ENCODE data around the gene FNDC3B. TPM values are rescaled to one million over a fixed set of nuclear protein-coding genes. Genes with fewer than 3 reads are reported as not detected.

The FNDC3B gene
- polyA plus RNA-seq, 2 of the 4 experiments (the other 2 are of a cell fraction) = 29.5 to 33.6 TPM

DNA sequence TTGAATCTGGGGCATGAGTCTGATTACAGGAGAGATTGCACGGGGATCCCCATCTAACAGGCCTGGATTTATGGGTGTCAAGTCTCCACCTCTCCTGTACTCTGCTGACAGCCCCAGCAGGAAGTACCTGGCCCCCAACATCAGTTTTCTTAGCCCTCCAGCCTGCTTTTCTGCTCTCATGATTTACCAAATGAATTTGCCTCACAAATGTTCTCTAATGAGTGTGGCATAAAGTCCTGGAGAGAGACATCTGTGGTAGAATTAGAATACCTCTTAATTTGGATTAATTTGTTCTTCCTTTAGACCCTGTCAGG, 60.1 kb downstream of the FNDC3B start:
- Histone ChIP-seq H3K4me3 (no peak overlapping the region), H3K4me2 (no peak overlapping the region), H3K4me1 (peaks cover 100% of the 10 kb centered on the region), H3K9me3 (no peaks in the 10 kb centered on the region), H3K27ac (0 out of 6 replicates have a peak overlapping the region, but pooled peaks of 1 of the 2 experiments have one; percentile 26)
- DNase-seq (ENCODE audit: low read depth in 1 of 2, low spot score in 1 of 2) = no peak
- WGBS (ENCODE audit: missing lambda C conversion rate) = 63% methylated on average over 1 of the region's 1 CpG
- TF ChIP-seq ZC3H11A (IDR thresholded peaks at IDR 0.05) (no peak), MAFK (IDR thresholded peaks at IDR 0.05; ENCODE audit: partially characterized antibody) (no peak), ESRRA (IDR thresholded peaks at IDR 0.05; ENCODE audit: borderline replicate concordance, low read length) (no peak), SREBF2 (IDR thresholded peaks at IDR 0.05) (no peak), RARB (CRISPR knock-in tag; IDR thresholded peaks at IDR 0.05) (no peak), RNF2 (IDR thresholded peaks at IDR 0.05; ENCODE audit: borderline replicate concordance, low read depth) (no peak)
- TF ChIP-seq, protein P1, sequence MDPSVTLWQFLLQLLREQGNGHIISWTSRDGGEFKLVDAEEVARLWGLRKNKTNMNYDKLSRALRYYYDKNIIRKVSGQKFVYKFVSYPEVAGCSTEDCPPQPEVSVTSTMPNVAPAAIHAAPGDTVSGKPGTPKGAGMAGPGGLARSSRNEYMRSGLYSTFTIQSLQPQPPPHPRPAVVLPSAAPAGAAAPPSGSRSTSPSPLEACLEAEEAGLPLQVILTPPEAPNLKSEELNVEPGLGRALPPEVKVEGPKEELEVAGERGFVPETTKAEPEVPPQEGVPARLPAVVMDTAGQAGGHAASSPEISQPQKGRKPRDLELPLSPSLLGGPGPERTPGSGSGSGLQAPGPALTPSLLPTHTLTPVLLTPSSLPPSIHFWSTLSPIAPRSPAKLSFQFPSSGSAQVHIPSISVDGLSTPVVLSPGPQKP (IDR thresholded peaks at IDR 0.05; ENCODE audit: low read depth, low read length) = no peak
- CTCF ChIA-PET = no interaction called here
- POLR2A ChIA-PET = no interaction called here
- no peak for ATAC-seq
- FAIRE-seq = no peak

- no peak for TF ChIP-seq ZC3H11A (IDR thresholded peaks at IDR 0.05)
- no peak for TF ChIP-seq NPAS2 (CRISPR knock-in tag; IDR thresholded peaks at IDR 0.05; ENCODE audit: borderline replicate concordance)
- H3K4me3 ChIP-seq = no peak overlapping the region
- no peaks in the 10 kb centered on the region for H3K9me3 ChIP-seq
- FAIRE-seq (no peak), ATAC-seq (no peak), DNase-seq (ENCODE audit: low read depth in 1 of 2, low spot score in 1 of 2) (no peak)
- H3K4me1 ChIP-seq = peaks cover 100% of the 10 kb centered on the region
- CTCF ChIA-PET = no interaction called here
- H3K27ac ChIP-seq = no peak overlapping the region
- POLR2A ChIA-PET = no interaction called here
- WGBS (ENCODE audit: missing lambda C conversion rate) = 89% methylated on average over 2 of the region's 2 CpGs
- peak overlapping the region; percentile 63; the same call in 2 of the 3 replicates for H3K4me2 ChIP-seq
These were observed 61.1 kb downstream of the FNDC3B start for GRCh38 chr3:172100482-172100881.

GRCh38 chr3:172101107-172101506, 61.7 kb downstream of the FNDC3B start:
- no peak overlapping the region for H3K4me3 ChIP-seq
- no peak for DNase-seq (ENCODE audit: low read depth in 1 of 2, low spot score in 1 of 2)
- no peak for TF ChIP-seq HOXA7 (CRISPR knock-in tag; IDR thresholded peaks at IDR 0.05)
- no peaks in the 10 kb centered on the region for H3K9me3 ChIP-seq
- POLR2A ChIA-PET = no interaction called here
- no peak for FAIRE-seq
- H3K4me2 ChIP-seq = peak overlapping the region; percentile 63
- 0 out of 6 replicates have a peak overlapping the region, but pooled peaks of 1 of the 2 experiments have one; percentile 18 for H3K27ac ChIP-seq
- H3K4me1 ChIP-seq = peaks cover 100% of the 10 kb centered on the region
- CTCF ChIA-PET = no interaction called here
- 44% methylated on average over 3 of the region's 3 CpGs for WGBS (ENCODE audit: missing lambda C conversion rate)
- ATAC-seq = no peak

DNA sequence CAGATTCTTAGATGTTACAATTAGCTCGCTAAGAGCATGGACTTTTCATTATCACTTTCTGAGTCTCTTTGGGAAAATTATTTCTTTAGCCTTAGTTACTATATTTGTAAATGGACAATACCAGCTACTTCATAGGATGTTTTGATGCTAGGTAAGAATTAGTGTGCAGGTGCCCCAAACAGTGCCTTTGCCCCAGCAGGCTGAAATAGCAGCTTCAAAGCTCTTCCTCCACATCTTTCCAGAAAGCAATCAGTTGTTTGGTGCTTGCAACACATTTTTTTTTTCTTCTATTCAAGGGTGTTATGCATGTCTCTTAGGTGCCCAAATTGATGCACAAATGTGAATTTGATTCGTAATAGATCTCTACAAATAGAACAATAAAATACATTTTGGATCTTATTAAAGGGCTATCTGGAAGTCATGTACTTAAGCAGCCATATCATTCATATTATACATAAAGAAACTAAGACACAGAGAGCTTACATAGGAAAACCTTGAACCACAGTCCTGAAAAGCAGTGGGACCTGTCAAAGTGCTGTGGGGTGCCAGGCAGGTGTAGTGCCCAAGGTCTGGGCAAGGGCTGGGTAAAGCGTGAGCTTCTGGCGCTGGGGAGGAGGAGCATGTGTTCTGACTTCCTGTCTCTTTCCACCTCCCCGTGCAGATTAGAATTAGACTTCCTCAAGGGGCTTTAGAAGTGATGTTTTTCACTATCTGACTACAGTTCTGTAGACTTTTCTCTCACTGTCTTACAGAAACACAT, 62.9 kb downstream of the FNDC3B start:
- Histone ChIP-seq H3K9me3 (no peaks in the 10 kb centered on the region), H3K4me2 (peak overlapping the region; percentile 63), H3K4me3 (no peak overlapping the region), H3K4me1 (peaks cover 99% of the 10 kb centered on the region), H3K27ac (peak overlapping the region; percentile 8 to 58; a peak in 3 of 6 replicates)
- no peak for FAIRE-seq
- ChIA-PET POLR2A (no interaction called here), CTCF (interaction anchor here (1.0 kb wide), 1 partner anchor 14 kb away, joined by 3 read pairs; no protein-coding TSS in a partner anchor)
- WGBS (ENCODE audit: missing lambda C conversion rate) = 37% methylated on average over 5 of the region's 5 CpGs
- DNase-seq (ENCODE audit: low read depth in 1 of 2, low spot score in 1 of 2) = no peak
- TF ChIP-seq, protein P2, sequence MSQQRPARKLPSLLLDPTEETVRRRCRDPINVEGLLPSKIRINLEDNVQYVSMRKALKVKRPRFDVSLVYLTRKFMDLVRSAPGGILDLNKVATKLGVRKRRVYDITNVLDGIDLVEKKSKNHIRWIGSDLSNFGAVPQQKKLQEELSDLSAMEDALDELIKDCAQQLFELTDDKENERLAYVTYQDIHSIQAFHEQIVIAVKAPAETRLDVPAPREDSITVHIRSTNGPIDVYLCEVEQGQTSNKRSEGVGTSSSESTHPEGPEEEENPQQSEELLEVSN (IDR thresholded peaks at IDR 0.05; ENCODE audit: borderline replicate concordance, low read depth) = no peak
- no peak for TF ChIP-seq CBX2 (IDR thresholded peaks at IDR 0.05; ENCODE audit: borderline replicate concordance, low read depth)
- TF ChIP-seq HEYL (CRISPR knock-in tag; IDR thresholded peaks at IDR 0.05) = no peak
- no peak for TF ChIP-seq HOXB13 (CRISPR knock-in tag; IDR thresholded peaks at IDR 0.05; ENCODE audit: low read depth)
- TF ChIP-seq JUNB (IDR thresholded peaks at IDR 0.05) = no peak
- TF ChIP-seq CHD2 (IDR thresholded peaks at IDR 0.05; ENCODE audit: low read length, partially characterized antibody) = no peak
- TF ChIP-seq ZFP36 (IDR thresholded peaks at IDR 0.05; ENCODE audit: borderline replicate concordance, partially characterized antibody) = no peak
- no peak for TF ChIP-seq ZNF302 (CRISPR knock-in tag; IDR thresholded peaks at IDR 0.05)
- no peak for TF ChIP-seq KDM1A (IDR thresholded peaks at IDR 0.05; ENCODE audit: low read depth)
- no peak for TF ChIP-seq GATA3 (IDR thresholded peaks at IDR 0.05; ENCODE audit: borderline replicate concordance)
- peak in 1 of 2 experiments; percentile 74; a peak in 4 of 6 replicates for ATAC-seq

Data from A549 (cell line).